IPS DF 4.7 (cell line): ENCODE measurements around the gene PDE3B.
"Not testable (repeated sequence)": the region's sequence is repeated elsewhere in the genome, so short reads cannot be mapped to it uniquely, and the experiment has no call there.

Experiments
- DNase-seq: peaks from one replicate; pipeline ENCODE4 v3.0.0-alpha.2; 2013; ENCODE audit warnings: low spot score; ENCODE audit errors: extremely low read depth

PDE3B gene

DNA sequence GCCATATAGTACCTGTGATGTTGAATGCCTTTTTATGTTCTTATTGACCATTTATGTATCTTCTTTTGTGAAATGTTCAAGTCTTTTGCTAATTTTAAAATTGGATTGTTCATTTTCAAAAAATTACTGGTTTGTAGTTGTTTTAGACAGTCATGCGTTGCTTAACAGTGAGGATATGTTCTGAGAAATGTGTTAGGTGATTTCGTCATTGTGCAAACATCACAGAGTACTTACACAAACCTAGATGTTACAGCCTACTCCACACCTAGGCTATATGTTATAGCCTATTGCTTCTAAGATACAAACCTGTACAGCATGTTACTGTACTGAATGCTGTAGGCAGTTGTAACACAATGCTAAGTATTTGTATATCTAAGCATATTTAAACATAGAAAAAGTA lies 32.5 kb downstream of the PDE3B start:
- DNase-seq = no peak

DNA sequence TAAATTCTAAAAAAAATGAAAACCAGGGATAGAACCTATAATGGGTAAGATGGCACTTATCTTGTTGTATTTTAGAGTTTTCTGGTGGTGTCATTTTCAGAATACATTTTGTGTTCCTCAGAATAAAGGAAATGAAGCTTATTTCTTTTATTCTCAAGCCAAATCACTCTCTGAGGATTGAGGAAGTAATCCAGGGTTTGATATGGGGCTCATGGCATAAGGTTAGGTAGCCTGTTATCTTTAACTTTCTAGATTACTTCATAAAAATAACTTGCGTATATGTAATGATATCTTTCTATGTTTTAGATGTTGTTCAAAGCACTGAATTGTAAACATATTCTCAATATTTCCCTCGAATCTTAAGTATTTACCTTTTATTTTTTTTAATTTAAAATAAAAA lies 33.5 kb downstream of the PDE3B start:
- no peak for DNase-seq

DNA sequence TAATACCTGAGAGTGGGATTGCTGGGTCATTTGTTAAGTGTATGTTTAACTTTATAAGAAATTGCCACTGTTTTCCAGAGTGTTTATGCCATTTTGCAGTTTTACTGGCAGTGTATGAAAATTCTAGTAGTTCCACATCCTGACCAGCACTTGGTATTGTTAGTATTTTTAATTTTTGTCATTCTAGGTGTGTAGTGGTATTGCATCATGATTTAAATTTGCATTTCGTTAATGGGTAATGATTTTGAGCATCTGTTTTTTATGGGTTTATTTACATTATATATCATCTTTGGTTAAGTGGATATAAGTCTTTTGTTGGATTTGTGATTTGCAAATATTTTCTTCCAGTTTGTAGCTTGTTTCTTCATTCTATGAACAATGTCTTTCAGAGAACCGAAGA lies 34.7 kb downstream of the PDE3B start:
- no peak for DNase-seq

DNA sequence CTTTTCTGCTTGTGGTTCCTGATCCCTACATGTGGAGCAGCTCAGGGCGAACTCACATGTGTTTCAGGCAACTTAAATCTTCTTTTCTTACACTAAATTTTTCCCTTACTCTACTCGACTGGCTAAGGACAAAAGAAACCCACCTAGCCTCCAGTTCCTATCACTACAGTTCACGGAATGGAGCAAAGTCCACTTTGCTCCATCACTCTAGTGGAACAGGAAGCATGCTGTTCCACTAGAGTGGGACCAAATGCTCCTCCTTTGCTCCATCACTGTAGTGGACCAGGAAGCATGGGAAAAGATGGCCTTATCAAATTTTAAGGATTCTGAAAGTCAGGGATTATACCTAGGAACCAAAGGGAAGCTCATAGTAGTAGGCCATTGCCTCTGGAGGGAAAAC lies 36.1 kb downstream of the PDE3B start:
- DNase-seq = no peak

DNA sequence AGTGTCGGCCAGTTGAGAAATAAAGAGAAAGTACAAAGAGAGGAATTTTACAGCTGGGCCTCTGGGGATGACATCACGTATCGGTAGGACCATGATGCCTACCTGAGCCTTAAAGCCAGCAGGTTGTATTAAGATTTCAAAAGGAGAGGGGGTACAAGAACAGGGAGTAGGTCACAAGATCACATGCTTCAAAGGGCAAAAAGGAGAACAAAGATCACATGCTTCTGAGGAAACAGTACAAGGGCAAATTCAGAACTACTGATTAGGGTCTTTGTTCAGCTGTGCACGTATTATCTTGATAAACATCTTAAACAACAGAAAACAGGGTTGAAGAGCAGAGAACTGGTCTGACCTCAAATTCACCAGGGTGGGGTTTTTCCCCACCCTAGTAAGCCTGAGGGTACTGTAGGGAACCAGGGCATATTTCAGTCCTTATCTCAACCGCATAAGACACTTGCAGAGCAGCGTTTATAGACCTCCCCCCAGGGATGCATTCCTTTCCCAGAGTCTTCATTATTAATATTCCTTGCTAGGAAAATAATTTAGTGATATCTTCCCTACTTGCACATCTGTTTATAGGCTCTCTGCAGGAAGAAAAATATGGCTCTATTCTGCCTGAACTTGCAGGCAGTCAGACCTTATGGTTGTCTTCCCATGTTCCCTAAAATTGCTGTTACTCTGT lies 40.8 kb downstream of the PDE3B start:
- not testable (repeated sequence) for DNase-seq

DNA sequence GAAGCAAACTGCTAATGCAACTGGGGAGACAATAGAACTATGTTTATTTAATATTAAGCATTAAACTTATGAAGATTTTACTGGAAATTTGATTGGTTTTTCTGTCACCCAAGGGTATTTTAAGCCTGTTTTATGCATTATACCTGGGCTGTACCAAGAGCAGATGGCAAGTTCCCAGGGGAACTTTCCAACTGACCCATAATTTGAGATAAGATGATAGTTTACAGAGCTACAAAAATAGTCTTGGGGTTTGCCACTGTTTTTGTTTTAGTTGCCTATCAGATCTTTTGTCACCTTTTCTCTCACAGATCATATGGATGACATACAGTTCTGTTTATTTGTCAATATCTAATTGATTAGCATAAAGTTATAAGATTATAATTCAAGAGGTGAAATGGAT lies 43.9 kb downstream of the PDE3B start:
- DNase-seq = no peak

DNA sequence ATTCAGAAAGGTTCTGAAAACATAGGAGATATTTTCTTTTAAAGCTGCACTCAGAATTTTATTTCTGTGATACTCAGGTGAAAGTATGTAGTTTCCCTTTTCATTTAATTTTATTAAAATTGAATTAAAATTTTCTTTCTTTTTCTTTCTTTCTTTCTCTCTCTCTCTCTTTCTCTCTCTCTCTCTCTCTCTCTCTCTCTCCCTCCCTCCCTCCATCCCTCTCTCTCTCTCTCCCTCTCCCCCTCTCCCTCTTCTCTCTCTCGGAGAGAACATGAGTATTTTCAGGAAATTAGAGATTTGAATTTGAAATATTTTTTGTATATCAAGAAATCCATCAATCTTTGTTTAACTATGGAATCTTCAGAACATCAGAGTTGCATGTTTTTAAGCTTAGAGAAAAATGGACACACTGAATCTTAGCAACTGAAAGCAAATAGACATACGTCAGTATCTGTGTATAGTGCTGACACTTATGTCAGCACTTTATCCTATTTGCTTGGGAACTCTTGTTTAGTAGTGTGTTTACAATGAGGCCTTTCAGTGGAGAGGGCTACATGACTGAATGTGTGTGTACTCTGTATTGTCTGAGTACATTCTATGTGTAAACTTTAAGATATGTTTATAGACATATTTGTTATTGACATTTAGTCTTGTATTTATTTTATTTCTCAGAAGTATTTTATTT lies 44.5 kb downstream of the PDE3B start:
- no peak for DNase-seq

DNA sequence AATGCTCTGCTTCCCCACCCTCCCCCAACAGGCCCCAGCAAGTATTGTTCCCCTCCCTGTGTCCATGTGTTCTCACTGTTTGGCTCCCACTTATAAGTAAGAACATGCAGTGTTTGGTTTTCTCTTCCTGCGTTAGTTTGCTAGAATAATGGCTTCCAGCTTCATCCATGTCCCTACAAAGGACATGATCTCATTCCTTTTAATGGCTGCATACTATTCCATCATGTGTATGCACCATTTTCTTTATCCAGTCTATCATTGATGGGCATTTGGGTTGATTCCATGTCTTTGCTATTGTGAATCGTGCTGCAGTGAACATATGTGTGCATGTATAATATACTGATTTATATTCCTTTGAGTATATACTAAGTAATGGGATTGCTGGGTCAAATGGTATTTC lies 52.1 kb downstream of the PDE3B start:
- DNase-seq = not testable (repeated sequence)

DNA sequence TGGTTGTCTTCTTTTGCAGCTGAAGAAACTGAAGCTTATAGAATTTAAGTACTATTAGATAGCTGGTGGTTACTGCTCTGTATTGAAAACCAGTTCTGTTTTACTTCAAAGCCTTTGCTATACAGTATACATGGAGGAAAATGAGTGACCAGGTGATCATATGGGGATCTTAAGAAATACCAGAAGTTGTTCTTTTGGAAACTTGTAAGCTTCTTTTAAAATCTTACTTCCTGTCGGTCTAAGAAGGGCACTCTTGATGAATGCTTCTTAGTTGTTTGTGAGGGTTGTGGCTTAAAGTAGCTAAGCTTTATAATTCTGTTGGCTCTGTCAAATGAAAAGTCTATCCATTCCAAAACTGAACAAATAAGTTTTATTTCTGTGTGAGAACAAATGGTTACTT lies 55.2 kb downstream of the PDE3B start:
- DNase-seq = no peak

DNA sequence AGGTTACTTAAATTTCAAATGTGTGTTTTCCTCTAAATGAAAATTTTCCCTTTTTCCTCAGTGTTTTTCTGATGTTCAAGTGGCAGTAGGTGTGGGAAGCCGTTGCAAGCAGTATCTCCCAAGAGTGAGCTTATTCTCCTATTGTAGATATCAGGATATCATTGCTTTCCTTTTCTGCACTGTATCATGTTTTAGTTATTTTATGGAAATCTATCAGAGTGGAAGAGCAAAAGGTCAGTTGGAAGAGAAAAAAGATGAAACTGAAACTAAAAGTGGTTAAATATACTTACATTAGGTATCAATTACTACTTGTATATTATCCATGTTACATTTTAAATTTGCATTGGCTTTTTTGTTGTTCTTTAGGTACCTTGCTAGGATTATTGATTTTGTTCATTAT lies 57.0 kb downstream of the PDE3B start:
- no peak for DNase-seq

DNA sequence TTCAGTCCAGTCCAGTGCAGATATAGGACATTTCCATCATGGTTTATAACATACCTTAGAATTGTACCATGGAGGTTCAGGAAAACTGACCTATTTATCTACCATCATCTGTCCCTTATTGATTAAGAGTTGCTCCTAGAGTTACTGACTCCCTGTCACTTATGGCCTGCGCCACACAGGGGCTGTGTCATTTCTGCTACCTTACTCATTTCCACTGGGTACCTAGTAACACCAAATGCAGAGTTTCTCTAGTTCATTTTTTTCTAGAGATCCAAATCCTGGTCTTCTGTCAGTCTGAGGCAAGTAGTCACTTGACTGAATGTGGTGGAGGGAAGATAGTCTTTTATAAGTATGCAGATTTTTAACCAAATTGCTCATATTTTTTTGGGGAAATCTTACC lies 59.2 kb downstream of the PDE3B start:
- no peak for DNase-seq

DNA sequence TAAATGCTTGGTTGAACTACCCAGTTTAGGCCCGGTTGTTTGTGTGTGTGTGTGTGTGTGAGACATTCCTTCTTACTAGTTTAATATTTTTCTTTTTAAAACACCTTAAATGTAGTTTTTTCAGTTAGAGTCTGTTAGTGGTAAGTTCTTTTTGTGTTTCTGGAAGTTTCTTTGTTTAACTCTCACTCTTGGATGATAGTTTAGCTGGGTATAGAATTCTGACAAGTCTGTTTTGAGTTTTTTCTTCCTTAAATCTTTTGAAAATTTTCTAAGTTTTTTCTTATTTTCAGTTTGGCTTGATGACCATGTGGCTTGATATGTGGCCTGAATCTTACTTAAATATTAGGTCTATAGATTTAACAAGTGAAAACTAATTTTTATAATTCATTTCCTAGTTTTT lies 60.1 kb downstream of the PDE3B start:
- no peak for DNase-seq

DNA sequence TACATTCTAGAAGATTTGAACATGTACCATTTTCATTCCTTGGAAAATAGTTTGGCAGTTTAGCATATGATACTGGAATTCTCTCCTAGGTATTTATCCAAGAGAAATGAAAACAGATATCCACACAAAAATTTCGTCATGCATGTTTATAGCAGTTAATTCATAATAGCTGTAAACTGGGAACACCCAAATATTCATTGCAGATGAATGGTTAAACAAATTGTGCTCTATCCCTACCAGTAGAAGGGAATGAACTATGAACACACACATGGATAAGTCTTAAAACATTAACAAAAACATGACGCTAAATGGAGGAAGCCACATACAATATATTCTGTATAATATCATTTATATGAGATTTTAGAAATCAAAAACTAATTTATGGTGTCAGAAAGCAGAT lies 61.5 kb downstream of the PDE3B start:
- DNase-seq = no peak

DNA sequence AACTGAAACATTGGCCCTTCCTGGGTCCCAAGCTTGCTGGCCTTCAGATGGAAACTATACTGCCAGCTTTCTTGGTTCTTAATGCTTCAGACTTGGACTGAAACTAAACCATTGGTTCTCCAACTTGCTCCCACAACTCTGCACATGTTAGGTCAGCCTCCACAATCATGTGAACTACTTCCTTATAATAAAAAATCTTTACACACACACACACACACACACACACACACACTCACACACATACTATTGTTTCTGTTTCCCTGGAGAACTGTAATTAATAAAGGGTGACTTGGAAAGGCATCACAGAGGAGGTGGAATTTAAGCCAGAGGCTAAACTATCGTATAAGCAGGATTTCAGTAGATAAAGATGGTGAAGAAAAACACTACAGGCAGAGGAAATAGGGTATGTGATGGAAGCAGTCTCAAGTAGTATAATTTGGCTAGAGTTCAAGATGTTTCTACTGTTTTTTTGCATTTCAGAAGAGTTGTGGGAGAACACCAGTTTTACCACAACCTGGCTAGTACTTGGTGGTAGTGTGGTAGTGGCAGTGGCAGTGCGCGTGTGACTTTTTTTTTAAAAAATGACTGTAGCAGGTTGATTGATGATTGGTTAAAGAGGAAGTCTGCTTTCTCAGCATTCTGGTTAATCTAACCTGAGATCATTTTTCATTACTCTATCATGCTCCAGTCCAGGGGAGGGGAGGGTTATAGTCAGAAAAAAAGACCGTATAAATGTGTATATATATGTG lies 70.1 kb downstream of the PDE3B start:
- no peak for DNase-seq

DNA sequence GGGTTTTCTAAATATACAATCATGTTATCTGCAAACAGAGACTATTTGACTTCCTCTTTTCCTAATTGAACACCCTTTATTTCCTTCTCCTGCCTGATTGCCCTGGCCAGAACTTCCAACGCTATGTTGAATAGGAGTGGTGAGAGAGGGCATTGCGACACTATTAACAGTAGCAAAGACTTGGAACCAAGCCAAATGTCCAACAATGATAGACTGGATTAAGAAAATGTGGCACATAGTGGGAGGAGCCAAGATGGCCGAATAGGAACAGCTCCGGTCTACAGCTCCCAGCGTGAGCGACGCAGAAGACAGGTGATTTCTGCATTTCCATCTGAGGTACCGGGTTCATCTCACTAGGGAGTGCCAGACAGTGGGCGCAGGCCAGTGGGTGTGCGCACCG lies 72.1 kb downstream of the PDE3B start:
- not testable (repeated sequence) for DNase-seq

DNA sequence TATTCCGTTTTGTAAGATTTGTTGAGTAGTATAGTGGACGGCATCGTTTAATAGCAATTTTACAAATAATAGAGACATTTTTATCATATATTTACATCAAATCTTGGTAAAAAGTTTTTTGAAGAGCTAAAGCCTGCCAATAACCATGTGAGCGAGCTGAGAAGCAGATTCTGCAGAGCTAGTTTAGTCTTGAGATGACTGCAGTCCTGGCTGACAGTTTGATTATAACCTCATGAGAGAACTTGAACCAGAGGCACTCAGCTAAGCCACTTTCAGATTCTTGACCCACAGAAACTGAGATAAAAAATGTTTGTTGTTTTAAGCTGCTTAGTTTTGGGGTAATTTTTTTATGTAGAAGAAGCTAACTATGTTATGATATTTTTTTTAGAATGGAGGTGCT lies 78.9 kb downstream of the PDE3B start:
- DNase-seq = no peak

DNA sequence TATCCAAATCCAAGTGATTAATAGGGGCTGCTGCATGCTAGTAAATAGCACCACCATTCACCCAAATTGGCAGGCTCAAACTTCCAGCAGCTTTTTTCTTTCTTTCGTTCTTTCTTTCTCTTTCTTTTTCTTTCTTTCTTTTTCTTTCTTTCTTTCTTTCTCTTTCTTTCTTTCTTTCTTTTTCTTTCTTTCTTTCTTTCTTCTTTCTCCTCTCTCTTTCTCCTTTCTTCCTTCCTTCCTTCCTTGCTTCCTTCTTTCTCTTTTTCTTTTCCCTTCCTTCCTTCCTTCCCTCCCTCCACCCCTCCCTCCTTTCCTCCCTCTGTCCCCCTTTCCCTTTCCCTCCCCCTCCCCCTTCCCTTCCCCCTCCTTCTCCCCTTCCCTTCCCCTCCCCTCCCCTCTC lies 81.5 kb downstream of the PDE3B start:
- DNase-seq = no peak

DNA sequence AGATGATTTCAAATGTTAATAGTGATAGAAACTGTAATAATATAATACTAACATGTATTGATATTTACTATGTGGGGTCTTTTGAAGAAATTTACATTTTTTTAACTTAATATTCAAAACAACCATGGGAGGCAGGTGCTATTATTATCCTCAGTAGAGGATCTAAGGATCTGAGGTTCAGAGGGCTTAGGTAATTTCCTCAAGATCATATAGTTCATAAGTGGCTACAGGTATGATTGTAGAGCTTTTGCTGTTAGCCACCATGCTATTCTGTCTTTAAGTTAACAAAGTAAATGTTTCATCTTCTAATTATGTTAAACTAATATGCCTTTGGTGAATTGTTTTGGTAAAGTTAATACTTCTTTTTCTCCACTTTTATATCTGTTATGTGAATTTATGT lies 83.6 kb downstream of the PDE3B start:
- no peak for DNase-seq

DNA sequence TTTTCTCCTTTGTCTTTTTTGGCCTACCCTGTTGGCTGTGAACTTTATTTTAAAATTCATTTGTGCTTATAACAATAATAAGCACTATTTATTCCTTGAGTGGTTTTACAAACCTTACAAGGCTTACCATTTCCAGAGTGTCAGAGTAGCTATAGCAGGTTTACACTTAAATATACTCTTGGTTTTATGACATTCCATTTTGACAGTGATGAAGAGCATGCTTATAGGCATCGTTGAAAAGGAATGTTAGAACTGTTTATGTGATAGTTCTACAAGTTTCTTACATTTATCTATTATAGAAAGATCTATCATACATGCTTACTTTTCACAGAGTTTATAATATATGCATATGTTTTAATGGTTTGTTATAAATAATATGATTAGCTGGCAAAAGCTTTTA lies 84.1 kb downstream of the PDE3B start:
- DNase-seq = no peak

DNA sequence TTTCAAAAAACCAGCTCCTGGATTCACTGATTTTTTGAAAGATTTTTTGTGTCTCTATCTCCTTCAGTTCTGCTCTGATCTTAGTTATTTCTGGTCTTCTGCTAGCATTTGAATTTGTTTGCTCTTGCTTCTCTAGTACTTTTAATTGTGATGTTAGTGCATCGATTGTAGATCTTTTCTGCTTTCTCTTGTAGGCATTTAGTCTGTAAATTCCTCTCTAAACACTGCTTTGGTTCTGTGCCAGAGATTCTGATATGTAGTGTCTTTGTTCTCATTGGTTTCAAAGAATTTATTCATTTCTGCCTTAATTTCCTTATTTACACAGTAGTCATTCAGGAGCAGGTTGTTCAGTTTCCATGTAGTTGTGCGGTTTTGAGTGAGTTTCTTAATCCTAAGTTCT lies 96.9 kb downstream of the PDE3B start:
- DNase-seq = not testable (repeated sequence)

DNA sequence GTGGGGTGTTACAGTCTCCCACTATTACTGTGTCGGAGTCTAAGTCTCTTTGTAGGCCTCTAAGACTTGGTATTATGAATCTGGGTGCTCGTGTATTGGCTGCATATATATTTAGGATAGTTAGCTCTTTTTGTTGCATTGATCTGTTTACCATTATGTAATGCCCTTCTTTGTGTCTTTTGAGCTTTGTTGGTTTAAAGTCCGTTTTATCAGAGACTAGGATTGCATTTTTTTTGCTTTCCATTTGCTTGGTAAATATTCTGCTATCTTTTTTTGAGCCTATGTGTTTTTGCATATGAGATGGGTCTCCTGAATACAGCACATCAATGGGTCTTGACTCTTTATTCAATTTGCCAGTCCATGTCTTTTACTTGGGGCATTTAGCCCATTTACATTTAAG lies 97.6 kb downstream of the PDE3B start:
- DNase-seq = no peak

DNA sequence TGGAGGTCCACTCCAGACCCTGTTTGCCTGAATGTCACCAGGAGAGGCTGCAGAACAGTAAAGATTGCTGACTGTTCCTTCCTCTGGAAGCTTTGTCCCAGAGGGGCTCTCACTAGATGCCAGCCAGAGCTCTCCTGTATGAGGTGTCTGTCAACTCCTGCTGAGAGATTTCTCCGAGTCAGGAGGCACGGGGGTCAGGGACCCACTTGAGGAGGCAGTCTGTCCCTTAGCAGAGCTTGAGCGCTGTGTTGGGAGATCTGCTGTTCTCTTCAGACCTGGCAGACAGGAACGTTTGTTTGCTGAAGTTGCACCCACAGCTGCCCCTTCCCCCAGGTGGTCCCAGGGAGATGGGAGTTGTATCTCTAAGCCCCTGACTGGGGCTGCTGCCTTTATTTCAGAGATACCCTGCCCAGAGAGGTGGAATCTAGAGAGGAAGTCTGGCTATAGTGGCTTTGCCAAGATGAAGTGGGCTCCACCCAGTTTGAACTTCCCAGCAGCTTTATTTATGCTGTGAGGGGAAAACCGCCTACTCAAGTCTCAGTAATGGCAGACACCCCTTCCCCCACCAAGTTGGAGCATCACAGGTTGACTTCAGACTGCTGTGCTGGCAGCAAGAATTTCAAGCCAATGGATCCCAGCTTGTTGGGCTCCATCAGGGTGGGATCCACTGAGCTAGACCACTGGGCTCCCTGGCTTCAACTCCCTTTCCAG lies 99.4 kb downstream of the PDE3B start:
- no peak for DNase-seq
